GM18520 (cell line): Measurements from ENCODE around the gene MYO1G.
"Not testable (repeated sequence)": the region's sequence is repeated elsewhere in the genome, so short reads cannot be mapped to it uniquely, and the experiment has no call there.

Source experiments
- ATAC-seq: cut with Tn5 transposase; IDR thresholded peaks from one replicate; pipeline ENCODE4 v1.9.1; 2021; ENCODE audit not compliant: unreplicated experiment

The MYO1G gene

GRCh38 chr7:44999245-45000092 is 20.7 kb upstream of the MYO1G start:
- peak; percentile 47 for ATAC-seq

- ATAC-seq = no peak
These were observed 19.5 kb upstream of the MYO1G start for GRCh38 chr7:44998153-44998871.

GRCh38 chr7:44995555-44996493 is 17.0 kb upstream of the MYO1G start:
- ATAC-seq = peak; percentile 15

GRCh38 chr7:44994877-44995554 is 16.2 kb upstream of the MYO1G start:
- ATAC-seq = no peak

- not testable (repeated sequence) for ATAC-seq
These were observed 13.4 kb upstream of the MYO1G start for GRCh38 chr7:44992004-44992795.

- no peak for ATAC-seq
These were observed 11.6 kb upstream of the MYO1G start for GRCh38 chr7:44990109-44991023.

GRCh38 chr7:44989132-44989531 is 10.3 kb upstream of the MYO1G start:
- no peak for ATAC-seq

- no peak for ATAC-seq
These were observed 9.9 kb upstream of the MYO1G start for GRCh38 chr7:44988701-44989100.

GRCh38 chr7:44987996-44988395 is 9.2 kb upstream of the MYO1G start:
- ATAC-seq = no peak

GRCh38 chr7:44987457-44987856 is 8.6 kb upstream of the MYO1G start:
- ATAC-seq = no peak

- peak; percentile 91 for ATAC-seq
These were observed 7.6 kb upstream of the MYO1G start for GRCh38 chr7:44986218-44987053.

GRCh38 chr7:44985900-44986217 is 7.0 kb upstream of the MYO1G start:
- no peak for ATAC-seq

GRCh38 chr7:44985033-44985695 is 6.3 kb upstream of the MYO1G start:
- no peak for ATAC-seq

GRCh38 chr7:44984478-44984758 is 5.6 kb upstream of the MYO1G start:
- ATAC-seq = no peak

GRCh38 chr7:44983742-44984477 is 5.1 kb upstream of the MYO1G start:
- ATAC-seq = no peak

GRCh38 chr7:44982970-44983369 is 4.2 kb upstream of the MYO1G start:
- ATAC-seq = no peak

- no peak for ATAC-seq
These were observed 3.7 kb upstream of the MYO1G start for GRCh38 chr7:44982535-44982923.
